Chondrocyte (in vitro differentiated cells): ENCODE data around the gene TXNRD2. TPM values are rescaled to one million over a fixed set of nuclear protein-coding genes. Genes with fewer than 3 reads are reported as not detected.
"Not testable (repeated sequence)": the region's sequence is repeated elsewhere in the genome, so short reads cannot be mapped to it uniquely, and the experiment has no call there.

Experiments
- DNase-seq: peaks from one replicate; pipeline ENCODE4 v3.0.0; 2021; ENCODE audit warnings: mixed read lengths, low spot score
- H3K27ac Mint-ChIP-seq: one replicate; pipeline ENCODE4 v1.8.0; 2021; ENCODE audit warnings: mild to moderate bottlenecking, moderate library complexity, mixed read lengths; ENCODE audit not compliant: unreplicated experiment
- H3K27me3 Mint-ChIP-seq: 2 replicates; pipeline ENCODE4 v1.8.0; 2021; ENCODE audit warnings: low read depth, mixed read lengths
- H3K36me3 Mint-ChIP-seq: 2 replicates; pipeline ENCODE4 v1.8.0; 2021; ENCODE audit warnings: low read depth, mixed read lengths
- H3K4me1 Mint-ChIP-seq: 2 replicates; pipeline ENCODE4 v1.8.0; 2021; ENCODE audit warnings: low read depth, mild to moderate bottlenecking, mixed read lengths
- H3K4me3 Mint-ChIP-seq: one replicate; pipeline ENCODE4 v1.8.0; 2021; ENCODE audit warnings: mild to moderate bottlenecking, moderate library complexity, mixed read lengths; ENCODE audit not compliant: unreplicated experiment
- H3K9me3 Mint-ChIP-seq: 2 replicates; pipeline ENCODE4 v1.8.0; 2021; ENCODE audit warnings: low read depth, mixed read lengths
- CTCF ChIP-seq: fragments of 200-600 bp; sonication (generic); IDR thresholded peaks from 2 replicates; pipeline ENCODE4 v1.5.0; 2021; ENCODE audit warnings: antibody characterized with exemption, mild to moderate bottlenecking, moderate library complexity
- total RNA-seq: library from RNA; stranded (reverse); gene quantifications from 3 replicates; pipeline ENCODE4 v1.2.1, GENCODE V29; 2021

The TXNRD2 gene
- total RNA-seq, 1 donor from 2014 or later, result 14.1 TPM

GRCh38 chr22:19937616-19938473 is 3.8 kb downstream of the TXNRD2 start:
- peaks cover 20% of the 10 kb centered on the region for H3K9me3 Mint-ChIP-seq

DNA sequence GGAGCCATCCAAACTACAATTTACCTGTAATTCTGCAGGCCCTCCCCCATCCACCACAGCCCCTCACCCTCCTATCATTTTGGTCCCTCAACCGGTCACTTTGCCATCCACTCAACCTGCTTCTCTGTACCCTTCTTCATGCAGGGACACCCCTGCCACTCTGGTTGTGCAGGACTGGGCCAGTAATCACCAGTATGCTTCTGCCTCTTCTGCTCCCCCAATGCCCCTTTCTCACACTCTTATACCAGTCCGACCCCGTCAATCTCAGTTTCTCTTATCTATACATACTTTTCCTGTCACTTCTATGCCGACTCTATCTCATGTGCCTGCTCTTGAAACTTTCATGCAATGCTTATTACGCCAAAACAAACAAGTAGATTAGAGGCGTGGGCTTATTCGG is 5.1 kb downstream of the TXNRD2 start:
- H3K4me3 Mint-ChIP-seq, result no peak overlapping the region
- TF ChIP-seq CTCF, result no peak
- H3K4me1 Mint-ChIP-seq, result peaks cover 11% of the 10 kb centered on the region
- DNase-seq, result no peak
- H3K27ac Mint-ChIP-seq, result no peak overlapping the region
- H3K27me3 Mint-ChIP-seq, result no peaks in the 10 kb centered on the region
- peaks cover 13% of the 10 kb centered on the region for H3K36me3 Mint-ChIP-seq
- H3K9me3 Mint-ChIP-seq, result peaks cover 20% of the 10 kb centered on the region

More at GRCh38 chr22:19937616-19938473, 3.8 kb downstream of the TXNRD2 start:
- DNase-seq, result peak; percentile 20
- no peak overlapping the region for H3K27ac Mint-ChIP-seq
- H3K27me3 Mint-ChIP-seq, result no peaks in the 10 kb centered on the region
- peaks cover 13% of the 10 kb centered on the region for H3K36me3 Mint-ChIP-seq
- H3K4me3 Mint-ChIP-seq, result no peak overlapping the region
- TF ChIP-seq CTCF, result no peak
- H3K4me1 Mint-ChIP-seq, result peaks cover 21% of the 10 kb centered on the region

- H3K4me3 Mint-ChIP-seq, H3K27ac Mint-ChIP-seq, DNase-seq, H3K4me1 Mint-ChIP-seq, H3K27me3 Mint-ChIP-seq: not testable (repeated sequence)
- peaks cover 20% of the 10 kb centered on the region for H3K9me3 Mint-ChIP-seq
- peaks cover 13% of the 10 kb centered on the region for H3K36me3 Mint-ChIP-seq
Measured at GRCh38 chr22:19935123-19935718, 6.4 kb downstream of the TXNRD2 start.

DNA sequence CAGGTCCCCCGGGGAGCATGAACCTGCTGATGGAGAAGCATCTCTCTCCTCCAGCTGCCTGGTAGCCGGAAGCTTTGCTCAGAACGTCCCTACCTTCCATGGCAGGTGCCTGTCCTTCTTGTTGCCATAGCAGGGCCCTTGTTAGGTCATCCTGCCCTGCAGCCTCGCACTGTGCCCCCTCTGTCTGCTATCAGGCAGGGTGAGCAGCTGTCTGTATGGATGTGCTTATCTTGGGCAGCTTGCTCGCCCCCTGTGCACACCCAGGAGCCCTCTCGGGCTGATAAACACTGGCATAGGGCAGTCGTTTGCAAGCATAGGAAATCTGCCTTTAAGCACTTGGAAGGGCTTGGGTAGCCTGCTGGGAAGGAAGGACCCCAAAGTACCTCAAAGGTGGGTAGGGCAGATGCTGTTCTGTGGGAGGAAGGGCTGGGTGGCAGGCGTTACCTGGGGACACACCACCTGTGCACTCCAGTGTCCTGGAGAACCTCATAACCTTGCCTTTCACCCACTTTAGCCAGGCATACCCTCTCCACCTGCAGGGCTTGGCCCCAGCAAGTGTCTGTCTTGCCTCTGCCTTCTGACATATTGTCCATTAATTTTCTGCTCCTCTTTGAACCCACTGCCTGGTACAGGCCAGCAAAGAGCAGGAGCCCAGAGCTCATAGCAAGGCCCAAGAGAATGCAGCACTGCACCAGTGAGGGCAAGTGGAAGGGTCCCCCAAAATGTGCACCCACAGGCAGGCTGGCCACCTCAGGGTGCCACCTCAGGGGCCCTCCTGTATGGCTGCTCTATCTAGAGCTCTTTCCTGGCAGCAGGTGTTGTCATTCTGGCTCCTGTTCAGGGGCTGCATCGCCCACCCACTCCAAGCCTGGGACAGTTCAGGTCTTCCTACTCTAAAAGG is 8.0 kb downstream of the TXNRD2 start:
- no peak overlapping the region for H3K4me3 Mint-ChIP-seq
- no peaks in the 10 kb centered on the region for H3K4me1 Mint-ChIP-seq
- TF ChIP-seq CTCF, result no peak
- H3K27me3 Mint-ChIP-seq, result no peaks in the 10 kb centered on the region
- H3K9me3 Mint-ChIP-seq, result peaks cover 20% of the 10 kb centered on the region
- DNase-seq, result peak; percentile 63
- H3K36me3 Mint-ChIP-seq, result peaks cover 13% of the 10 kb centered on the region
- H3K27ac Mint-ChIP-seq, result no peak overlapping the region

- Mint-ChIP-seq H3K4me3 (no peak overlapping the region), H3K9me3 (peaks cover 20% of the 10 kb centered on the region)
- no peak for TF ChIP-seq CTCF
Measured at GRCh38 chr22:19932367-19933206, 9.0 kb downstream of the TXNRD2 start.

More at GRCh38 chr22:19932367-19933206, 9.0 kb downstream of the TXNRD2 start:
- no peaks in the 10 kb centered on the region for H3K4me1 Mint-ChIP-seq
- peak; percentile 40 for DNase-seq
- H3K27ac Mint-ChIP-seq, result no peak overlapping the region
- H3K36me3 Mint-ChIP-seq, result peaks cover 13% of the 10 kb centered on the region
- no peaks in the 10 kb centered on the region for H3K27me3 Mint-ChIP-seq
